Activated CD8-positive, alpha-beta T cell treated with anti-CD3 and anti-CD28 coated beads for 36 hours (primary cell): ENCODE results near the gene ADARB1. TPM values are rescaled to one million over a fixed set of nuclear protein-coding genes. Genes with fewer than 3 reads are reported as not detected.

Source experiments
- ATAC-seq: fragments of 200-7000 bp; cut with Tn5 transposase; one replicate; pipeline ENCODE4 v1.10.0; 2021; ENCODE audit warnings: mild to moderate bottlenecking, moderate library complexity
- CTCF ChIA-PET: fragments of 350-600 bp; sonication (Branson Sonifier 250); formaldehyde crosslinking; loops from one replicate; lab custom pipeline; 2021; ENCODE audit warnings: antibody characterized with exemption; lab: Charles Lee
- POLR2A ChIA-PET: fragments of 350-600 bp; sonication (Branson Sonifier 250); formaldehyde crosslinking; loops from one replicate; lab custom pipeline; 2021; ENCODE audit warnings: antibody characterized with exemption; lab: Charles Lee
- DNase-seq: peaks from one replicate; pipeline ENCODE4 v3.0.0-alpha.2; 2020
- H3K27ac Mint-ChIP-seq: one replicate; pipeline ENCODE4 v1.8.0; 2021; ENCODE audit warnings: mild to moderate bottlenecking, mixed read lengths
- H3K27me3 Mint-ChIP-seq: one replicate; pipeline ENCODE4 v1.8.0; 2021; ENCODE audit warnings: mixed read lengths
- H3K36me3 Mint-ChIP-seq: one replicate; pipeline ENCODE4 v1.8.0; 2021; ENCODE audit warnings: low read depth, mixed read lengths
- H3K4me1 Mint-ChIP-seq: one replicate; pipeline ENCODE4 v1.8.0; 2021; ENCODE audit warnings: low read depth, mixed read lengths
- H3K4me3 Mint-ChIP-seq: one replicate; pipeline ENCODE4 v1.8.0; 2021; ENCODE audit warnings: mild to moderate bottlenecking, moderate library complexity, mixed read lengths
- H3K9me3 Mint-ChIP-seq: one replicate; pipeline ENCODE4 v1.8.0; 2021; ENCODE audit warnings: mixed read lengths
- intact Hi-C: fragments of 100-400 bp; cut with micrococcal nuclease; formaldehyde crosslinking; loops from one replicate; pipeline ENCODE4 v1.10.0; 2022
- total RNA-seq, 2 experiments: library from RNA; stranded (reverse); gene quantifications; one replicate each; pipeline ENCODE4 v1.2.3, GENCODE V29; 2021
- TF ChIP-seq, protein P1 (sequence below): fragments of 200-600 bp; IDR thresholded peaks from one replicate; pipeline ENCODE4 v1.8.0; 2022; ENCODE audit warnings: antibody characterized with exemption, mild to moderate bottlenecking

The ADARB1 gene
- total RNA-seq, 2 experiments from 2014 or later = 36.2 to 37.1 TPM

DNA sequence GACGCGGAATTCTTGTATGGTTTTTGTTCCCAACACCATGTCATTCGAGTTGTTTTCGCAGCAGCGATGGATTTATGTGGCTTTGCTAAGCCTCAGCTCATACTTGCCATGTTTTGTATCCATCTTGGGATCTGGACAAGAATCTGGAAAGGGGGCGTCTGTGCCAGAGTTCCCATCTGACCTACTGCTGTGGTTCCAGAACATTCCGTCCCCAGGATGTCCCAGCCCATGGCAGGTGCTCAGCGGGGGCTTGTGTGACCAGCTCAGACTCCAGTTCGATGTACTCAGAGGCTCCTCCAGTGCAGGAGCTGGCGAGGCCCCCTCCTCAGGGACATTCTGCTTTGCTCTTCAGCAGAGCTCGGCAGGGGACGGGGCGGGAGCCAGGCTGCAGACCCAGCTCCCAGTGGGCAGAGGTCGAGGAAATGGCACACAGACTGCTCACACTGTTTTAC lies 24.0 kb upstream of the ADARB1 start:
- Mint-ChIP-seq H3K36me3 (no peaks in the 10 kb centered on the region), H3K27ac (no peak overlapping the region), H3K27me3 (peaks cover 8% of the 10 kb centered on the region), H3K4me1 (no peaks in the 10 kb centered on the region), H3K9me3 (peaks cover 15% of the 10 kb centered on the region), H3K4me3 (no peak overlapping the region)
- ChIA-PET CTCF (interaction anchor here (0.9 to 1.3 kb wide), 3 partner anchors 19 to 78 kb away, joined by 3 to 5 read pairs (median 4); no protein-coding TSS in a partner anchor), POLR2A (no interaction called here)
- intact Hi-C loops = no loop called here
- ATAC-seq (no peak), DNase-seq (no peak)
- TF ChIP-seq, protein P1, sequence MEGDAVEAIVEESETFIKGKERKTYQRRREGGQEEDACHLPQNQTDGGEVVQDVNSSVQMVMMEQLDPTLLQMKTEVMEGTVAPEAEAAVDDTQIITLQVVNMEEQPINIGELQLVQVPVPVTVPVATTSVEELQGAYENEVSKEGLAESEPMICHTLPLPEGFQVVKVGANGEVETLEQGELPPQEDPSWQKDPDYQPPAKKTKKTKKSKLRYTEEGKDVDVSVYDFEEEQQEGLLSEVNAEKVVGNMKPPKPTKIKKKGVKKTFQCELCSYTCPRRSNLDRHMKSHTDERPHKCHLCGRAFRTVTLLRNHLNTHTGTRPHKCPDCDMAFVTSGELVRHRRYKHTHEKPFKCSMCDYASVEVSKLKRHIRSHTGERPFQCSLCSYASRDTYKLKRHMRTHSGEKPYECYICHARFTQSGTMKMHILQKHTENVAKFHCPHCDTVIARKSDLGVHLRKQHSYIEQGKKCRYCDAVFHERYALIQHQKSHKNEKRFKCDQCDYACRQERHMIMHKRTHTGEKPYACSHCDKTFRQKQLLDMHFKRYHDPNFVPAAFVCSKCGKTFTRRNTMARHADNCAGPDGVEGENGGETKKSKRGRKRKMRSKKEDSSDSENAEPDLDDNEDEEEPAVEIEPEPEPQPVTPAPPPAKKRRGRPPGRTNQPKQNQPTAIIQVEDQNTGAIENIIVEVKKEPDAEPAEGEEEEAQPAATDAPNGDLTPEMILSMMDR = no peak

DNA sequence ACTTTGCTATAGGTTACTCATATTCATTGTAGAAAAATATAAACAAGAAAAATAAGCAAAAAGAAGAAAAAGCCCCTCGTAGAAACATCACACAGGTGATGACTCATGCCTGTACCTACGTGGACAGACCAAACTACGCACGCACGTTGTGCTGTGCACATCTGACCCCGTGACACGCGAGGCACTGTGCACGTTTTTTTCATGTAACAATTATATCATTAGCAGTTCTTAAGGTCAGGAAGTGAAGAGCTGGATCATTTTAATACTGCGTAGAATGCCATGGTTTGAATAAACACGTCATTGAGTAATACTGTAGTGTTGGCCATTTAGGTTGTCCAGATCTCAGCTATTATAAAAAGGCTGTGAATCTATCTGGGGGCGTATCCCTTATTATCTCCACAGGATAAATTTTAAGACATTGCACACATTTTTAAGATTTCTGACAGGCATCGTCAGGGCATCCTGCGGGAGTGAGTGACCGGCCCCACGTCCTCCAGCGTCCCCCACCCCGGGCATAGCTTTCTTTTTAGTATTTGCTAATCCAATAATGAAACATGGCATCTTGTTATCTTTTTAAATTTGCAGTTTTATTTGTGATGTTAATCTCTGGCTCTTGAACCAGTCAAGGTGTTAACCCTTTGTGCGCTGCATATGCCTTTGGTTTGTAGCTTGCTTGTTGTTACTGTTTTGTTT lies 23.4 kb upstream of the ADARB1 start:
- Mint-ChIP-seq H3K9me3 (peaks cover 15% of the 10 kb centered on the region), H3K36me3 (no peaks in the 10 kb centered on the region), H3K27me3 (peaks cover 8% of the 10 kb centered on the region), H3K27ac (no peak overlapping the region), H3K4me1 (no peaks in the 10 kb centered on the region), H3K4me3 (no peak overlapping the region)
- TF ChIP-seq, protein P1 = no peak
- CTCF ChIA-PET = interaction anchor here (0.9 to 1.3 kb wide), 3 partner anchors 19 to 77 kb away, joined by 3 to 5 read pairs (median 4); no protein-coding TSS in a partner anchor
- DNase-seq (no peak), ATAC-seq (no peak)
- intact Hi-C loops = no loop called here
- POLR2A ChIA-PET = no interaction called here

DNA sequence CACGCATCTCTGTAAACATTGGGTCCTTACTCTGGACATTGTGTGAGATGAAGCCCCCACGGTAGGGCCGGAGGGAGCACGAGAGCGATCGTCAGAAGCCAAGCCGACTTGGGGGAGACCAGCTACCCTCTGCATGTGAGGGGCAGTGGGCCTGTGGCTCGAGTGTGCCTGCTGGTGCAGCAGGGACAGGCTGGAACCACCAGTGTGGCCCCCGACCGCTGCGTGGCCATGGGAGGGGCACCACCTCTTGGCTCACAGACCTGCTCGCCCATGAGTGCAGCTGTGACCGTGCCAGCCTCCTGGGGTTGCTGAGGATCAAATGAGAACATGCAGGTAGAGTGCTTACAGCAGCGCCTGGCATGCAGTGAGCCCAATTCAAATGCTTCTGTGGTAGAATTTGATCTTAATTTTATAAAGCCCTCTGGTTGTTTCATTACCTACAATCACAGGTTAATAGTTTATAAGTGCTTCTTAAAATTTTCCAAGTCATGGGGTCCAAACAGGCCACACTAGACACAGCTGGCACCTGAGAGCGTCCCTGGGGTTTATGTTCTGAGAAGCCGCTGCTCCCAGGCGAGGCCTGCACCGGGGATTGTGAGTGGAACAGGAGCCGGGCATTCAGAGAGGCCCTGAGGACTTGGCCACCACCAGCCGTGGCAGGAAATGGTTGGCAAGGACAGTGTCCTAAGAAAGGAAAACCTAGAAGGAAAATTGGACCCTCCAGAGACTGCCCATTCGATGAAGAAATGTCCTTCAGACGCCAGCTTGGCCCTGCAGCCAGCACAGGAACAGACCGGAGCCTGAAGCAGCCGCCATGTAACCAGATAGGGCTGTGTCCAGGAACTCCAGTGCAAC lies 22.6 kb upstream of the ADARB1 start:
- Mint-ChIP-seq H3K9me3 (peaks cover 11% of the 10 kb centered on the region), H3K4me1 (no peaks in the 10 kb centered on the region), H3K4me3 (no peak overlapping the region), H3K27ac (no peak overlapping the region), H3K36me3 (no peaks in the 10 kb centered on the region), H3K27me3 (peaks cover 15% of the 10 kb centered on the region)
- TF ChIP-seq, protein P1 = no peak
- CTCF ChIA-PET = interaction anchor here (1.3 kb wide), 1 partner anchor 76 kb away, joined by 5 read pairs; no protein-coding TSS in a partner anchor
- ATAC-seq = no peak
- no peak for DNase-seq
- intact Hi-C loops = no loop called here
- POLR2A ChIA-PET = no interaction called here

DNA sequence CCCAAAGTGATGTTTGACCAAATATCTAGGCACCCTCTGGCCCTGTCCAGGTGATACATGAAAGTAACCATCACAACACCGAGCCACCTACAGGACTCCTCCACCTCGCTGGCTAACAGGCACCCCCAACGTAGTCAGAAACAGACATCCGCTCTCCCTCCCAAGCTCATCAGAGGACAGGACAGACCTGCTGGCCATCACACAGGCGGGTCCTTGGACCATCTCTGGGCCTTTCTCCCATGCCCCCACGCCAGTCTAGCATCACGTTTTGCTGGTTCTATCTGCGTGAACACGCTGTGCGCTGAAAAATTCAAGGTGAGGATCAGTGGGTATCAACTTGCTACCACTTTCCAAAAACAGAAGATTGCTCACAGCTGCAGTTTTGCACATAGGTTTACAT lies 21.4 kb upstream of the ADARB1 start:
- Mint-ChIP-seq H3K4me1 (no peaks in the 10 kb centered on the region), H3K9me3 (peaks cover 2% of the 10 kb centered on the region), H3K36me3 (no peaks in the 10 kb centered on the region), H3K27ac (no peak overlapping the region), H3K27me3 (peaks cover 18% of the 10 kb centered on the region), H3K4me3 (no peak overlapping the region)
- no peak for DNase-seq
- ATAC-seq = no peak
- TF ChIP-seq, protein P1 = no peak
- intact Hi-C loops = no loop called here
- ChIA-PET POLR2A (no interaction called here), CTCF (no interaction called here)
